Upper lobe of left lung (tissue), 4 donors: ENCODE results near the gene HLA-B.

Experiments
- CTCF ChIP-seq, 6 experiments: fragments of 450-650 bp in 4 of 6; fragments of 200-600 bp in 2 of 6; sonication (generic) in 2 of 6; IDR thresholded peaks; one replicate each; pipeline ENCODE4 v1.5.1; 2016 to 2019; ENCODE audit warnings: antibody characterized with exemption in 6 of 6
- EP300 ChIP-seq, 4 donors: sonication (generic); formaldehyde crosslinking; IDR thresholded peaks; one replicate each; pipeline ENCODE4 v1.5.1; 2017; ENCODE audit warnings: antibody characterized with exemption in 4 of 4, control low read depth in 2 of 4
- POLR2A ChIP-seq, 4 donors: fragments of 450-650 bp; IDR thresholded peaks; one replicate each; pipeline ENCODE4 v1.5.1; 2016 to 2017; ENCODE audit warnings: antibody characterized with exemption in 4 of 4, mild to moderate bottlenecking in 2 of 4
- POLR2AphosphoS5 ChIP-seq, 2 donors: sonication (generic); formaldehyde crosslinking; IDR thresholded peaks; one replicate each; pipeline ENCODE4 v1.5.1; 2017; ENCODE audit warnings: antibody characterized with exemption in 2 of 2

GRCh38 chr6:31397901-31398525, 41.0 kb upstream of the HLA-B start:
- TF ChIP-seq POLR2A (IDR thresholded peaks at IDR 0.05) (no peak), CTCF (IDR thresholded peaks at IDR 0.05) (no peak), POLR2AphosphoS5 (IDR thresholded peaks at IDR 0.05) (no peak), EP300 (IDR thresholded peaks at IDR 0.05) (no peak)
